ENCODE results near the gene AKAP8L.
"Not testable (repeated sequence)": the region's sequence is repeated elsewhere in the genome, so short reads cannot be mapped to it uniquely, and the experiment has no call there.

The AKAP8L gene

DNA sequence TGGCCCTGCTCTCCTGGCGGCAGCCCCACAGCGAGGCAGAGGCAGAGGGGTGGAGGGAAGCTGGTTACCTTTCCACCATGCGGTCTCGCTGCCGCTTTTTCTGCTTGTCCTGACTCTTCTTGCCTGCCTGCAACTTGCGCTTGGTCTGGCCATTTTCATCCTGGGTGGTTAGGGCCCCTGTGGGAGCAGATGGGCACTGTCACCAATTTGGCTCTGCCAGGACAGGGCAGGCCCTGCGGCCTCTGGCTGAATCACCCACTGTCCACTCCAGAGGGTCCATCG lies 19.6 kb downstream of the AKAP8L start:
- DNase-seq (ENCODE audit: extremely low spot score), result peak; percentile 14
- CTCF ChIA-PET, result interaction anchor here (1.6 kb wide), 1 partner anchor 19 kb away, joined by 4 read pairs; the partner anchor contains the start of gene AKAP8L
- POLR2A ChIA-PET, result no interaction called here
- TF ChIP-seq, protein P1, sequence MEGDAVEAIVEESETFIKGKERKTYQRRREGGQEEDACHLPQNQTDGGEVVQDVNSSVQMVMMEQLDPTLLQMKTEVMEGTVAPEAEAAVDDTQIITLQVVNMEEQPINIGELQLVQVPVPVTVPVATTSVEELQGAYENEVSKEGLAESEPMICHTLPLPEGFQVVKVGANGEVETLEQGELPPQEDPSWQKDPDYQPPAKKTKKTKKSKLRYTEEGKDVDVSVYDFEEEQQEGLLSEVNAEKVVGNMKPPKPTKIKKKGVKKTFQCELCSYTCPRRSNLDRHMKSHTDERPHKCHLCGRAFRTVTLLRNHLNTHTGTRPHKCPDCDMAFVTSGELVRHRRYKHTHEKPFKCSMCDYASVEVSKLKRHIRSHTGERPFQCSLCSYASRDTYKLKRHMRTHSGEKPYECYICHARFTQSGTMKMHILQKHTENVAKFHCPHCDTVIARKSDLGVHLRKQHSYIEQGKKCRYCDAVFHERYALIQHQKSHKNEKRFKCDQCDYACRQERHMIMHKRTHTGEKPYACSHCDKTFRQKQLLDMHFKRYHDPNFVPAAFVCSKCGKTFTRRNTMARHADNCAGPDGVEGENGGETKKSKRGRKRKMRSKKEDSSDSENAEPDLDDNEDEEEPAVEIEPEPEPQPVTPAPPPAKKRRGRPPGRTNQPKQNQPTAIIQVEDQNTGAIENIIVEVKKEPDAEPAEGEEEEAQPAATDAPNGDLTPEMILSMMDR (IDR thresholded peaks at IDR 0.05; ENCODE audit: control extremely low read depth, extremely low read depth, low read depth, missing control alignments), result no peak

DNA sequence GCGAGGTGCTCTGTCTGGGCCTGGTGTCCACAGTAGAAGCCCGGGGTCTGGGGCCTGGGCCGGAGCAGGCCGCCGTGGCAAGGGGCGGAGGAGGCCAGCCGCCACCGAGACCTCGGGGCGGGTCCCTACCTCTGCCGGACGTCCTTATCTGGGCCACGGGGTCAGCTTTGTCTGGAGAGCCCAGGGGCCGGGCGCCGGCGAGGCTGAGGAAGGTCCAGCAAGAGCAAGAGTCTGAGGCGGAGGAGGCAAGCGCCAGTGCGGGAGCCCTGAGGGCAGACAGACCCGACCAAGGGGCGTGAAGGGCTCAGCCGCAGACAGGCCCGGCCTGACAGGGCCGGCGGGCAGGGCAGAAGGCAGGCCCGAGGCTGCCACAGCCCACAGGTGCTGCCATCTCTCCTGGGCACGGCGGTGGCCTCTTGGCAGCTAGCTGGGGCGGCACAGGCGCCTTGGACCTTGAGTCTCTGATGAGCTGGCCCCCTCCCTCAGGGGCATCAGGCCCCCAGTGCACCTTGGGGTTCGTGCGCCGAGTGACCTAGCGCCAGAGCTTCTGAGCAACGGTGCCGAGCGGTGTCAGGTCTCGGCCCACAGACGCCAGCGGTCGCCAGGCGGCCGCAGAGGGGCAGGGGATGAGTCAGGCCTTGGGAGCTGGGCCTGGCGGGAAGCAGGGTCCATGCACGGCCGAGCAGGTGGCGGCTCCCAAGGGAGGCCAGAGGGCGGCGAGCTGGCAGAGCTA lies 20.1 kb downstream of the AKAP8L start:
- ChIA-PET CTCF (interaction anchor here (1.6 kb wide), 1 partner anchor 20 kb away, joined by 4 read pairs; the partner anchor contains the start of gene AKAP8L), POLR2A (interaction anchor here (0.6 kb wide), 1 partner anchor 47 kb away, joined by 8 read pairs; no protein-coding TSS in a partner anchor)
- DNase-seq (ENCODE audit: extremely low spot score), result peak; percentile 8
- TF ChIP-seq, protein P1 (IDR thresholded peaks at IDR 0.05; ENCODE audit: control extremely low read depth, extremely low read depth, low read depth, missing control alignments), result no peak

DNA sequence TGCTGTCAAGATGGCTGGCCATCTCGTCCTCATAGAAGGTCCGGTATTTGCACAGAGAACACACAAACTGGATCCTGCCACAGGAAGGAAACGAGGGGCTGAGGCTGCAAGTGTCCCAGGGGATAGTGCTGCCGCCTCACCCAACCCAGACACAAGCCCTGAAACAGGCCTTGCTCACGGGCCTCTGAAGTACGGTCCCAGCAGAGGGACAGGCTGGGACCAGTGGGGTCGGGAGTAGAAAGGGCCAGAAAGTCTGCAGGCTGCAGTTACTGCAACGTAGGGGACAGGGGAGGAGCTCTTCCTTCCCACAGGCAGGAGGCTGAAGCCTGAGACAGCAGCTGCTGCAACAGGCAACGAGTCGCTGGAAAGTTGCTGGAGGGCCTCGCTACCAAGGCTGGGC lies 21.0 kb downstream of the AKAP8L start:
- no peak for DNase-seq (ENCODE audit: extremely low spot score)
- ChIA-PET CTCF (interaction anchor here (1.0 to 1.1 kb wide), 2 partner anchors 18 to 158 kb away, joined by 3 read pairs; no protein-coding TSS in a partner anchor), POLR2A (interaction anchor here (0.6 kb wide), 1 partner anchor 46 kb away, joined by 8 read pairs; no protein-coding TSS in a partner anchor)
- TF ChIP-seq, protein P1 (IDR thresholded peaks at IDR 0.05; ENCODE audit: control extremely low read depth, extremely low read depth, low read depth, missing control alignments), result no peak

DNA sequence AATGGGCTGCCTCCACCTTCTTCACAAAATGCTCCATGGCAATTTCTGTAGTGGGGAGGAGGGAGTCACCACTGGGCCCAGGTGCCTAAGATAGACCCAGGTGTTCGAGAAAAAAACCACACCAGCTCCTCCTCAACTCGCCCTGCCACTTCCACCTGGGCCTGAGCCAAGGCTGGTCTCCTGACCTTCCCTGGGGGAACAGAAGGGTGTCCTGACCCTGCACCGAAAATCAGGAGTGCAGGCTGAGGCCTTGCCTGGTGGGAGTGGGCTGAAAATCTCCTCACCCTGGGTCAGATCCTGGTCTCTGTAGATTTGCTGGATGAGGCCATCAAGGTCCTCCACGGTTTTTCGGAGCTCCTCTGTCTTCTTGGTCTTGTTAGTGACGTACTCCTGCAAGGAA lies 21.6 kb downstream of the AKAP8L start:
- DNase-seq (ENCODE audit: extremely low spot score), result peak; percentile 4
- CTCF ChIA-PET, result interaction anchor here (1.0 to 1.2 kb wide), 3 partner anchors 10 to 158 kb away, joined by 3 to 4 read pairs (median 3); no protein-coding TSS in a partner anchor
- TF ChIP-seq, protein P1 (IDR thresholded peaks at IDR 0.05; ENCODE audit: control extremely low read depth, extremely low read depth, low read depth, missing control alignments), result no peak
- POLR2A ChIA-PET, result no interaction called here

DNA sequence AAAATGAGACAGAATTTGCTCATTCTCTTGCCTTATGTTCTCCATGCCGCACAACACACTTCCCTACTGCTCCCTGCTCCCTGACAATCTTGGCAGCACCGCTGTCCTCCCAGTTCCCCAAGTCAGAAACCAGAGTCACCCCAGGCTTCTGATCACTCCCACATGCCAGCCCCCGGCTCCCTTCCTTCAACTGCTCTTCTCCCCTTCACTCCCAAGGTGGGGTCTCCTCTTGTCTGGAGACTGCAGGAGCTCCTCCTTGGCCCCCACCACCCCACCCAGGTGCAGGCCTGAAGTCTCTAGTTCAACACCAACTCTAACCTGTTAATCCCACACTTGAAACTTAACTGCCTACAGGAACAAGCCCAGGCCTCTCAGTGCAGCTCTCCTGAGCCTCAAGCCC lies 22.4 kb downstream of the AKAP8L start:
- ChIA-PET CTCF (interaction anchor here (0.6 to 1.2 kb wide), 2 partner anchors 10 to 98 kb away, joined by 3 to 4 read pairs; no protein-coding TSS in a partner anchor), POLR2A (interaction anchor here (0.6 kb wide), 1 partner anchor 16 kb away, joined by 7 read pairs; no protein-coding TSS in a partner anchor)
- peak; percentile 14 for DNase-seq (ENCODE audit: extremely low spot score)
- TF ChIP-seq, protein P1 (IDR thresholded peaks at IDR 0.05; ENCODE audit: control extremely low read depth, extremely low read depth, low read depth, missing control alignments), result no peak

DNA sequence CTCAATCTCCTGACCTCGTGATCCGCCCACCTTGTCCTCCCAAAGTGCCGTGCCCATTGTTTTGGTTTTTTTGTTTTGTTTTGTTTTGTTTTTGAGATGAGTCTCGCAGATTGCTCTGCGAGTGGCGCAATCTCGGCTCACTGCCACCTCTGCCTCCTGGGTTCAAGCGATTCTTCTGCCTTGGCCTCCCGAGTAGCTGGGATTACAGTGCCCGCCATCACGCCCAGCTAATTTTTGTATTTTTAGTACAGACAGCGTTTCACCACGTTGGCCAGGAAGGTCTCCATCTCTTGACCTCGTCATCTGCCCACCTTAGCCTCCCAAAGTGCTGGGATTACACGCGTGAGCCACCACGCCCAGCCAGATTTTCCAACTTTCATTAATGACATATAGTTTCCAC lies 23.5 kb downstream of the AKAP8L start:
- DNase-seq (ENCODE audit: extremely low spot score); POLR2A ChIA-PET: not testable (repeated sequence)
- CTCF ChIA-PET, result interaction anchor here (1.4 kb wide), 1 partner anchor 24 kb away, joined by 3 read pairs; no protein-coding TSS in a partner anchor

DNA sequence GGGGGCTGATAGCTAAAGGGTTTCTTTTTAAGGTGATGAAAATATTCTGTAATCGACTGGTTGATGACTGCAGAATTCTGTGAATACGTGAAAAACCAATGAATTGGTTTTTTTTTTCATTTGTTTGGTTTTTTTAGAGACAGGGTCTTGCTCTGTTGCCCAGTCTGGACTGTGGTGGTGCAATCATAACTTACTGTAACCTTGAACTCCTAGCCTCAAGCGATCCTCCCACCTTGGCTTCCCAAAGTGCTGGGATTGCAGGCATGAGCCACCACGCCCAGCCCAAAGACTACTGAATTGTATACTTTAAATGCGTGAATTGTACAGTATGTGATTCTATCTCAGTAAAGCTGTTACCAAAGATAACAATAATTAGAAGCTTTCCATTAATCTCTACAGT lies 24.4 kb downstream of the AKAP8L start:
- ChIA-PET CTCF (interaction anchor here (1.4 kb wide), 1 partner anchor 25 kb away, joined by 3 read pairs; no protein-coding TSS in a partner anchor), POLR2A (no interaction called here)
- TF ChIP-seq, protein P1 (IDR thresholded peaks at IDR 0.05; ENCODE audit: control extremely low read depth, extremely low read depth, low read depth, missing control alignments), result no peak
- DNase-seq (ENCODE audit: extremely low spot score), result no peak

Data from GM10248 (cell line).